NCI-H2196 (cell line): ENCODE measurements around the gene MYORG.
A peak's percentile ranks its signal among the peaks of the same experiment; 100 is the strongest.

Experiments
- DNase-seq: peaks from one replicate; lab custom pipeline; 2025; ENCODE audit not compliant: unreplicated experiment; lab: John Stamatoyannopoulos, UW

MYORG gene

GRCh38 chr9:34376596-34377403 lies at the start of gene MYORG:
MYORG (minus strand) TSS chr9:34376898; CDS start chr9:34372943, 3,955 bp downstream.
- DNase-seq: peak; percentile 97

- DNase-seq: no peak
Observed at GRCh38 chr9:34419716-34420504, 43.2 kb upstream of the MYORG start.

- DNase-seq: peak; percentile 60
Observed at GRCh38 chr9:34417734-34418133, 41.0 kb upstream of the MYORG start.

GRCh38 chr9:34413231-34413852 lies 36.6 kb upstream of the MYORG start:
- DNase-seq: no peak

- no peak for DNase-seq
Observed at GRCh38 chr9:34412336-34412735, 35.6 kb upstream of the MYORG start.

- no peak for DNase-seq
Observed at GRCh38 chr9:34409154-34409553, 32.5 kb upstream of the MYORG start.

GRCh38 chr9:34408173-34408572 lies 31.5 kb upstream of the MYORG start:
- no peak for DNase-seq

GRCh38 chr9:34406219-34406618 lies 29.5 kb upstream of the MYORG start:
- DNase-seq: no peak

GRCh38 chr9:34405719-34406118 lies 29.0 kb upstream of the MYORG start:
- no peak for DNase-seq

- peak; percentile 85 for DNase-seq
Observed at GRCh38 chr9:34403554-34404380, 27.1 kb upstream of the MYORG start.

GRCh38 chr9:34400686-34401602 lies 24.2 kb upstream of the MYORG start:
- no peak for DNase-seq

- no peak for DNase-seq
Observed at GRCh38 chr9:34400275-34400674, 23.6 kb upstream of the MYORG start.

GRCh38 chr9:34399729-34400128 lies 23.0 kb upstream of the MYORG start:
- no peak for DNase-seq

GRCh38 chr9:34398875-34399274 lies 22.2 kb upstream of the MYORG start:
- DNase-seq: no peak

GRCh38 chr9:34396276-34397214 lies 19.8 kb upstream of the MYORG start:
- DNase-seq: no peak

- no peak for DNase-seq
Observed at GRCh38 chr9:34392511-34392910, 15.8 kb upstream of the MYORG start.

- DNase-seq: no peak
Observed at GRCh38 chr9:34387239-34387638, 10.5 kb upstream of the MYORG start.

GRCh38 chr9:34386656-34387055 lies 10.0 kb upstream of the MYORG start:
- no peak for DNase-seq
